DMS153 treated with DMSO at 0.1 percent for 48 hours (cell line): Measurements from ENCODE around the gene PHF3.

Experiments
- DNase-seq: peaks from one replicate; lab custom pipeline; 2025; ENCODE audit not compliant: unreplicated experiment; lab: John Stamatoyannopoulos, UW

The PHF3 gene

DNA sequence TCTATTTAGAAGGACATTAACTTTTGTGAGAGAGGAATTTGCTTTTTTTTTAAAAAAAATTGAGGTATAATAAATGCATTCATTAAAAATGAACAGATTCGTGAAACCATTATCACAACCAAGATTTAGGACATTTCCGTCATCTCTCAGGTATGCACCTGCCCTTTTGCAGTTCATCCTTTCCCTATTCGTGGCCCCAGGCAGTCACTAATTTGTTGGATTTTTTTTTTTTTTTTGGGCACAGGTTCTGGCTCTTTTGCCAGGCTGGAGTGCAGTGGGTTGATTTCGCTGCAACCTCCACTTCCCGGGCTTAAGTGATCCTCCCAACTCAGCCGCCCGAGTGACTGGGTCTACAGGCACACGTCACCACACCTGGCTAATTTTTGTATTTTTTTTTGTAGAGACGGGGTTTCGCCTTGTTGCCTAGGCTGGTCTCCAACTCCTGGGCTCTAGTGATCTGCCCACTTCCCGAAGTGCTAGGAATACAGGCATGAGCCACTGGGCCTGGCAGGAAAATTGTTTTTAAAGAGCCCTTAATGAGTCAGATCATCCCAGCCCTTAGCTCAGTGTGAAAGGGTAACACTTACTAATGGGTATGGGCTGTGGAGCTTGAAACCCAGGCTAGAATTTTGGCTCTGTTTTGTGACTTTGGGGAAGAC is 9.2 kb downstream of the PHF3 start:
- no peak for DNase-seq

DNA sequence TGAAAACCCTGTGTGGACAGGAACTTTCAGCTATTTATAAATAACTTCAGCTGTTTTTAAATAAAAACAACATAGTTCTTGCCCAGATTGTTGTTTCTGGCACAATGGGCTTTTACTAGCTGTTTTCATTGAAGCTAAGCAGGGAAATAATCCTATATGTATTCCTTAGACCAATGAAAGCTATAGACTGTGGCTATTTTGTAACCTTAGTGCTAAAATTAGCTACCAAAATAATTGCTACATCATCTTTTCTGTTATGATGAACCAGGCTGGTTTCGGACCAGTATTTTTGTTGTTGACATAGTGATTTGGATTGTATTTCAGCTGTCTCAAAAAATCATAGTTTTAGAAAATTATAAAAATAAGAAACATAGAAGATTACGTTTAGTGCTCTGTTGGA is 13.7 kb downstream of the PHF3 start:
- DNase-seq: no peak

- DNase-seq: no peak
Measured at GRCh38 chr6:63649847-63650265, 14.3 kb downstream of the PHF3 start.

- DNase-seq: no peak
Measured at GRCh38 chr6:63652980-63653379, 17.4 kb downstream of the PHF3 start.

GRCh38 chr6:63660757-63661156 is 25.2 kb downstream of the PHF3 start:
- no peak for DNase-seq

DNA sequence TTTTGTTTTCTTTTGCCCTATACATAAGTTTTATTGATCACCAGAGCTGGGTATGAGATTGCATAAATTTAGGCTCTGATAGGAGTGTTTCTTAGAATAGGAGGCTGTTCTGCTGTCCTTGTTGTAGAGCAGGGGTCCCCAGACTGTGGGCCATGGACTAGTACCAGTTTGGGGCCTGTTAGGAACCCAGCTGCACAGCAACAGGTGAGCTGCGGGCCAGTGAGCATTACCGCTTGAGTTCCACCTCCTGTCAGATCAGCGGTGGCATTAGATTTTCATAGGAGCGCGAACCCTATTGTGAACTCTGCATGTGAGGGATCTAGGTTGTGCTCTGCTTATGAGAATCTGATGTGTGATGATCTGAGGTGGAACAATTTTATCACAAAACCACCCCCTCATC is 26.2 kb downstream of the PHF3 start:
- no peak for DNase-seq

GRCh38 chr6:63663147-63663955 is 27.7 kb downstream of the PHF3 start:
- no peak for DNase-seq

- no peak for DNase-seq
Measured at GRCh38 chr6:63663956-63664281, 28.3 kb downstream of the PHF3 start.

GRCh38 chr6:63671098-63671754 is 35.6 kb downstream of the PHF3 start:
- DNase-seq: no peak

DNA sequence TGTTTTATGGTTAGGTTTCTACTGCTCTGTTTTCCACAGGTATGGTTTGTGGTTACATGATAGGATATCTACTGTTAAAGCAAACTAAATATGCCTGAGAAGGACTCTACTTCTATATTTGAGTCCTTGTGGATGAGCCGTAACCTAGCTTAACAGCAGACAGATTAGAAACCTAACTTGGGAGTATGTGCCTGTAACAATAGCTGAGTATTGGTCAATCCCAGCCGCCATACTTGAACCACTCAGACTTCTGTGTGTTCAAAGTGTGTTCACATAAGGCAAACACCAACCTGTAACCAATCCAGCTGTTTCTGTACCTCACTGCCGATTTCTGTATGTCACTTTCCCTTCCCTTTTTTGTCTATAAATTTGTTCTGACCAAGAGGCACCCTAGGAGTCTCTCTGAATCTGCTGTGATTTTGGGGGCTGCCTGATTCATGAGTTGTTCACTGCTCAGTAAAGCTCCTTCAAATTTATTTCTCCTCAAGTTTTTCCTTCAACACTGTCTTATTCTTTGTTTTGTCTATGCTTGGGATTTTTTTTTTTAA is 37.1 kb downstream of the PHF3 start:
- no peak for DNase-seq

- DNase-seq: no peak
Measured at GRCh38 chr6:63673692-63674091, 38.1 kb downstream of the PHF3 start.

- DNase-seq: no peak
Measured at GRCh38 chr6:63674635-63675034, 39.0 kb downstream of the PHF3 start.

GRCh38 chr6:63675138-63675537 is 39.5 kb downstream of the PHF3 start:
- no peak for DNase-seq

GRCh38 chr6:63676412-63677114 is 41.0 kb downstream of the PHF3 start:
- no peak for DNase-seq

DNA sequence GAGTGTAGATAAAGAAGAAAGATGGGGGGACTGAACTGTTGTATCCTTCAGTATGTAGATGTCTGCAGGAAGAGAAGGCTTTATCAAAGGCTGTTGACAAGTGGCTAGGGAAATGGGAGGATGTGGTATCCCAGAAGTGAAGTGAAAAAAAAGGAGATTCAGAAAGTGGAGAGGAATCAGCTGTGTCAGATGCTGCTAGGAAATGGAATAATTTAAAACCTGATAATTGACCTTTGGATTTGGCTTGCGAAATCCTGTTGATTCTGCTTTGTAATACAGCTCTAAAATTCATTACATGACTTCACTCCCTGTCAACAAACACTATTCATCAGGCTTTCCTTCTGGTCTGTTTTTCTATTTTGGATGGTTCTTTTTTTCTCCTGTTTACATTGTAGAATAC is 41.7 kb downstream of the PHF3 start:
- no peak for DNase-seq

GRCh38 chr6:63683071-63683603 is 47.5 kb downstream of the PHF3 start:
- DNase-seq: no peak

GRCh38 chr6:63685446-63686379 is 50.1 kb downstream of the PHF3 start:
- no peak for DNase-seq

- no peak for DNase-seq
Measured at GRCh38 chr6:63689421-63689820, 53.8 kb downstream of the PHF3 start.

GRCh38 chr6:63690221-63690620 is 54.6 kb downstream of the PHF3 start:
- no peak for DNase-seq

DNA sequence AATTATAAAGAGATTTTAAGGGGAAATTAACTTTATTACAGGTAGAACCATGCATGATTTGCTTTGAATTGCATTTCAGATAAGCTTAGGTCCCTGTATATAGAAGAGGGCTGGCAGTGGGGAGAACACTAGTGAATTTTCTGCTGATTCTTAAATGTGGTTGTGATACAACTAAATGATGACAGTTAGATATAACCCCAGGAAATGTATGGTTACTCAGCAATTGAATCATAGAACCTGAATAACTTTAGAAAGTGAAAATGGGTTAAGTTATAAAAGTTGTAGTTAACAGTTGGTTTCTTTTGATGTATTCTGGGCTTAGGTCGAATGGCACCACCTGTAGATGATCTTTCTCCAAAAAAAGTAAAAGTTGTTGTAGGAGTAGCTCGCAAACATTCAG is 70.1 kb downstream of the PHF3 start:
- no peak for DNase-seq
